Measurements from ENCODE around the gene ZRANB3.

DNA sequence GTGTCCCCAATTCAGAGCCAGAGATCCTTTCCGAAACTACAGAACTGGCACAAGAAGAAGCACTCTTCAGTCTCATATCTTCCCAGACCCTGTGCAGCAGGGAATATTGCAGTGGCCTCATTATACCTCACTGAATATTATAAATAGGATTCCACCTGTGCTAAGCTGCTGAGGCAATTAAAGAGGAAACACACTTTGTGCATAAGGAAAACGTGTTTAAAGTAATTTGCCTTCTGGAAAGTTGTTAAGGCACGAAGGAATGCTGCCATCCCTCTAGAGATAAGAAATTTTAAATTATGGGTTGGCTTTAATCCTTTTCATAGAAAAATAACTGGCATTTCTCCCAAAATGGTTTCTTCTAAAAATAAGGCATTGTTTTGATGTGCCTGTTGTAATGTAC lies 245.6 kb downstream of the ZRANB3 start:
- TF ChIP-seq, protein P1, sequence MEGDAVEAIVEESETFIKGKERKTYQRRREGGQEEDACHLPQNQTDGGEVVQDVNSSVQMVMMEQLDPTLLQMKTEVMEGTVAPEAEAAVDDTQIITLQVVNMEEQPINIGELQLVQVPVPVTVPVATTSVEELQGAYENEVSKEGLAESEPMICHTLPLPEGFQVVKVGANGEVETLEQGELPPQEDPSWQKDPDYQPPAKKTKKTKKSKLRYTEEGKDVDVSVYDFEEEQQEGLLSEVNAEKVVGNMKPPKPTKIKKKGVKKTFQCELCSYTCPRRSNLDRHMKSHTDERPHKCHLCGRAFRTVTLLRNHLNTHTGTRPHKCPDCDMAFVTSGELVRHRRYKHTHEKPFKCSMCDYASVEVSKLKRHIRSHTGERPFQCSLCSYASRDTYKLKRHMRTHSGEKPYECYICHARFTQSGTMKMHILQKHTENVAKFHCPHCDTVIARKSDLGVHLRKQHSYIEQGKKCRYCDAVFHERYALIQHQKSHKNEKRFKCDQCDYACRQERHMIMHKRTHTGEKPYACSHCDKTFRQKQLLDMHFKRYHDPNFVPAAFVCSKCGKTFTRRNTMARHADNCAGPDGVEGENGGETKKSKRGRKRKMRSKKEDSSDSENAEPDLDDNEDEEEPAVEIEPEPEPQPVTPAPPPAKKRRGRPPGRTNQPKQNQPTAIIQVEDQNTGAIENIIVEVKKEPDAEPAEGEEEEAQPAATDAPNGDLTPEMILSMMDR (conservative IDR thresholded peaks at IDR 0.05 in 1 of 2, IDR thresholded peaks at IDR 0.05 in 1 of 2; ENCODE audit: low read depth in 1 of 2, low read length in 2 of 2), result no peak
- TF ChIP-seq EZH2 (IDR thresholded peaks at IDR 0.05; ENCODE audit: low read length, missing control alignments), result no peak
